K562 (cell line): ENCODE data around the gene LIPE. TPM values are rescaled to one million over a fixed set of nuclear protein-coding genes. Genes with fewer than 3 reads are reported as not detected.
A peak's percentile ranks its signal among the peaks of the same experiment; 100 is the strongest.

Experiments
- ARID3A ChIP-seq: IDR thresholded peaks from 2 replicates; pipeline ENCODE4 v1.6.1; 2012; ENCODE audit warnings: low read depth, low read length, improper control_type of control experiment, borderline replicate concordance
- HDAC1 ChIP-seq, 2 experiments: fragments of 450-650 bp; IDR thresholded peaks; 2 replicates each; pipeline ENCODE4 v1.6.1; 2016 to 2017; ENCODE audit warnings: inconsistent platforms in 1 of 2, mild to moderate bottlenecking in 1 of 2, moderate library complexity in 1 of 2
- MYC ChIP-seq, 2 experiments: fragments of 250-450 bp in 1 of 2; sonication (Bioruptor Pico) in 1 of 2; IDR thresholded peaks; 2 replicates each; pipeline versions ENCODE4 v1.5.1 to v1.6.1; 2012 to 2021; ENCODE audit warnings: low read depth in 2 of 2, borderline replicate concordance in 1 of 2, improper control_type of control experiment in 1 of 2, low read length in 1 of 2, mild to moderate bottlenecking in 1 of 2, moderate library complexity in 1 of 2
- POLR2G ChIP-seq: fragments of 200-400 bp; formaldehyde crosslinking; IDR thresholded peaks from 2 replicates; pipeline ENCODE4 v1.6.1; 2017; ENCODE audit warnings: low read depth, mild to moderate bottlenecking, antibody characterized with exemption, low read length, moderate library complexity
- RAD21 ChIP-seq, 2 experiments: fragments of 250-450 bp in 1 of 2; fragments of 450-650 bp in 1 of 2; sonication (Bioruptor Pico) in 1 of 2; formaldehyde crosslinking in 1 of 2; IDR thresholded peaks in 1 of 2; conservative IDR thresholded peaks in 1 of 2; 2 replicates each; pipeline versions ENCODE4 v1.4.0 to v1.8.0; 2020 to 2022; ENCODE audit warnings: mild to moderate bottlenecking in 2 of 2, moderate library complexity in 1 of 2
- RBM34 ChIP-seq: fragments of 200-400 bp; formaldehyde crosslinking; IDR thresholded peaks from 2 replicates; pipeline ENCODE4 v1.6.1; 2018; ENCODE audit warnings: low read length, borderline replicate concordance; ENCODE audit not compliant: insufficient read depth
- RCOR1 ChIP-seq, 2 experiments: IDR thresholded peaks; 2 replicates each; pipeline ENCODE4 v1.6.1; 2012; ENCODE audit warnings: low read depth in 2 of 2, low read length in 2 of 2, borderline replicate concordance in 1 of 2, improper control_type of control experiment in 1 of 2
- SMC3 ChIP-seq: conservative IDR thresholded peaks from 2 replicates; pipeline ENCODE4 v1.6.1; 2011; ENCODE audit warnings: low read depth, low read length, improper control_type of control experiment; ENCODE audit not compliant: insufficient read depth
- TEAD4 ChIP-seq, 2 experiments: sonication (generic) in 1 of 2; formaldehyde crosslinking in 1 of 2; IDR thresholded peaks; 2 replicates each; pipeline versions ENCODE4 v1.6.1 to v1.8.0; 2012 to 2022; ENCODE audit warnings: borderline replicate concordance in 1 of 2, inconsistent platforms in 1 of 2, low read length in 1 of 2, mild to moderate bottlenecking in 1 of 2, missing genetic modification reagents in 1 of 2
- ZBTB43 ChIP-seq: sonication (generic); formaldehyde crosslinking; IDR thresholded peaks from 2 replicates; pipeline ENCODE4 v1.8.0; 2023; ENCODE audit warnings: mild to moderate bottlenecking, missing genetic modification reagents
- ZFPM2 ChIP-seq: fragments of 250-450 bp; sonication (Bioruptor Pico); IDR thresholded peaks from 2 replicates; pipeline ENCODE4 v1.5.1; 2022; ENCODE audit warnings: mild to moderate bottlenecking
- ZKSCAN1 ChIP-seq: fragments of 150-350 bp; IDR thresholded peaks from 2 replicates; pipeline ENCODE4 v1.6.1; 2016; ENCODE audit warnings: low read depth, low read length
- polyA plus RNA-seq, 8 experiments: library from polyadenylated mRNA; depleted of rRNA in 4 of 8; stranded (reverse) in 5 of 8; unstranded in 3 of 8; fragments of >200 nt; fragmentation: Nextera tagmentation in 2 of 8; fragmentation: Illumina TruSeq in 1 of 8; extraction: Ambion mirVana in 2 of 8; extraction: Trizol in 1 of 8; gene quantifications; 2 replicates each; pipeline versions ENCODE4 v1.2.1 to v1.2.3, GENCODE V29; 2011 to 2014; ENCODE audit warnings: inconsistent platforms in 1 of 8, missing spikeins in 1 of 8
- total RNA-seq, 7 experiments: library from RNA; depleted of rRNA in 6 of 7; stranded (reverse); fragments of >200 nt in 6 of 7; fragmentation: Illumina TruSeq in 2 of 7; extraction: Trizol in 2 of 7; gene quantifications; 2 replicates each; pipeline versions ENCODE4 v1.2.1 to v1.2.3, GENCODE V29; 2011 to 2021; ENCODE audit warnings: low replicate concordance in 1 of 7
- TF ChIP-seq, protein P1 (sequence below): IDR thresholded peaks from 2 replicates; pipeline ENCODE4 v1.6.1; 2011; ENCODE audit warnings: borderline replicate concordance, low read depth, mild to moderate bottlenecking, moderate library complexity, low read length; ENCODE audit not compliant: insufficient read depth, poor library complexity, severe bottlenecking
- TF ChIP-seq, protein P2 (sequence below): fragments of 200-800 bp; sonication (Bioruptor generic); IDR thresholded peaks from 2 replicates; pipeline ENCODE4 v1.6.1; 2017; ENCODE audit warnings: missing genetic modification characterization, missing compliant biosample characterization

Gene LIPE
- total and polyA plus RNA-seq, 9 of the 15 experiments (the other 6 are each of a cell fraction or from before 2014, with no cell fraction given) = 0.22 TPM; not detected in 8

DNA sequence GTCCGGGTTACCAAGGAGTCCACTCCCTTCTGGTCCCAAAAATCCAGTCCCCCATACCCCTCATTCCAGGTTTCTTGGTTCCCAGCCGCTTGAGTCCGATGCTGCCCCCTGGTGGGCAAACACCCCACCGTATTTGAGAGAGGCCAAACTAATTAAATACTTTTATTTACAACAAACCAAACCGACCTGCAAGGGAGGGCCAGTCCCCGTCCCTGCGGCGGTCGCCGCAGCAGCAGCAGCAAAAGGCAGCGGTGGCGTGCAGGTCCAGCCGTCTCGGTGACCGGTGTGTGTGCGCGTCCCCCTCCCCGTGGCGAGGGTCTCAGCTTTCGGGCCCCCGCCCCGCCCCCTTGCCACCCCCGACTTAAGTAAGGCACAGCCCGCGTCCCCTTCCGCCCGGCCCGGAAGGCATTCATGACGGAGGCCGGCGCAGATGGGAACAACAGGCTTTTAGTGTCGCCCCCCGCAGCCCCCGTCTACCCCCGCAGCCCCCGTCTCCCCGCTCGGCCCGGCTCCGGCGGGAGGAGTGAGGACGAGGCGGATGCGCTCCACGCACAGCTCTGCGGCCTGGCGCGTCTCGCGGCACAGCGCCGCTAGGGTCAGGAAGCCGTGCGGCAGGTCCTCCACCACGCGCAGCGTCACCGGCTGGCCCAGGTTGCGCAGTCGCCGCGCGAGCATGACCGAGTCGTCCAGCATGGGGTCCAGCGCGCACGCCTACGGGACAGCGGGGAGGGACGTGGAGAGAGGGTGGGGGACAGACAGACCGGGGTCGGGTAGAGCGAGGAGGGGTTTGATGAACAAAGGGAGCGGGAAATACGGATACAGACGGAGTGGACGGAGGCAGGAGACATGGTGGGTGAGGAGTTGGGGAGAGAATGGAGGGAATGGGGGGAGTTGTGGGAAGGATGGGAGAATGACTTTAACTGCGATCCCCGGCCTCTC is 25.6 kb downstream of the LIPE start (continued):
- TF ChIP-seq, protein P1, sequence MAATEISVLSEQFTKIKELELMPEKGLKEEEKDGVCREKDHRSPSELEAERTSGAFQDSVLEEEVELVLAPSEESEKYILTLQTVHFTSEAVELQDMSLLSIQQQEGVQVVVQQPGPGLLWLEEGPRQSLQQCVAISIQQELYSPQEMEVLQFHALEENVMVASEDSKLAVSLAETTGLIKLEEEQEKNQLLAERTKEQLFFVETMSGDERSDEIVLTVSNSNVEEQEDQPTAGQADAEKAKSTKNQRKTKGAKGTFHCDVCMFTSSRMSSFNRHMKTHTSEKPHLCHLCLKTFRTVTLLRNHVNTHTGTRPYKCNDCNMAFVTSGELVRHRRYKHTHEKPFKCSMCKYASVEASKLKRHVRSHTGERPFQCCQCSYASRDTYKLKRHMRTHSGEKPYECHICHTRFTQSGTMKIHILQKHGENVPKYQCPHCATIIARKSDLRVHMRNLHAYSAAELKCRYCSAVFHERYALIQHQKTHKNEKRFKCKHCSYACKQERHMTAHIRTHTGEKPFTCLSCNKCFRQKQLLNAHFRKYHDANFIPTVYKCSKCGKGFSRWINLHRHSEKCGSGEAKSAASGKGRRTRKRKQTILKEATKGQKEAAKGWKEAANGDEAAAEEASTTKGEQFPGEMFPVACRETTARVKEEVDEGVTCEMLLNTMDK = peak; percentile 46
- TF ChIP-seq MYC (IDR thresholded peaks at IDR 0.05; ENCODE audit: low read depth, low read length) = 0 out of 2 replicates have a peak, but pooled peaks have one; percentile 27
- no peak for TF ChIP-seq MYC (CRISPR knock-in tag; IDR thresholded peaks at IDR 0.05; ENCODE audit: borderline replicate concordance, low read depth)
- TF ChIP-seq RAD21 (CRISPR knock-in tag; conservative IDR thresholded peaks at IDR 0.05 in 1 of 2, IDR thresholded peaks at IDR 0.05 in 1 of 2) = peak in 1 of 2 experiments; percentile 61; a peak in 2 of 4 replicates
- no peak for TF ChIP-seq ZKSCAN1
- TF ChIP-seq RCOR1 (IDR thresholded peaks at IDR 0.05; ENCODE audit: borderline replicate concordance in 1 of 2, low read depth in 2 of 2, low read length in 2 of 2) = 0 out of 4 replicates have a peak, but pooled peaks of 1 of the 2 experiments have one; percentile 19
- TF ChIP-seq POLR2G = peak; percentile 50
- no peak for TF ChIP-seq TEAD4 (IDR thresholded peaks at IDR 0.05; ENCODE audit: low read length)
- no peak for TF ChIP-seq TEAD4 (CRISPR knock-in tag; IDR thresholded peaks at IDR 0.05; ENCODE audit: borderline replicate concordance)
- TF ChIP-seq, protein P2, sequence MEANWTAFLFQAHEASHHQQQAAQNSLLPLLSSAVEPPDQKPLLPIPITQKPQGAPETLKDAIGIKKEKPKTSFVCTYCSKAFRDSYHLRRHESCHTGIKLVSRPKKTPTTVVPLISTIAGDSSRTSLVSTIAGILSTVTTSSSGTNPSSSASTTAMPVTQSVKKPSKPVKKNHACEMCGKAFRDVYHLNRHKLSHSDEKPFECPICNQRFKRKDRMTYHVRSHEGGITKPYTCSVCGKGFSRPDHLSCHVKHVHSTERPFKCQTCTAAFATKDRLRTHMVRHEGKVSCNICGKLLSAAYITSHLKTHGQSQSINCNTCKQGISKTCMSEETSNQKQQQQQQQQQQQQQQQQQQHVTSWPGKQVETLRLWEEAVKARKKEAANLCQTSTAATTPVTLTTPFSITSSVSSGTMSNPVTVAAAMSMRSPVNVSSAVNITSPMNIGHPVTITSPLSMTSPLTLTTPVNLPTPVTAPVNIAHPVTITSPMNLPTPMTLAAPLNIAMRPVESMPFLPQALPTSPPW = peak; percentile 41; the same call in 1 of the 2 replicates
- TF ChIP-seq ZBTB43 (CRISPR knock-in tag) = no peak
- TF ChIP-seq SMC3 = peak; percentile 52
- TF ChIP-seq RBM34 = no peak
- TF ChIP-seq ZFPM2 (CRISPR knock-in tag) = no peak
- peak in 1 of 2 experiments; percentile 31; a peak in 1 of 4 replicates for TF ChIP-seq HDAC1 (IDR thresholded peaks at IDR 0.05)
- TF ChIP-seq ARID3A = 0 out of 2 replicates have a peak, but pooled peaks have one; percentile 22
